ENCODE results near the gene M1AP.

Gene M1AP

GRCh38 chr2:74524955-74525716, 123.0 kb downstream of the M1AP start:
- H3K4me3 Mint-ChIP-seq: no peak overlapping the region
- peaks cover 11 to 14% of the 10 kb centered on the region in 2 donors for H3K27me3 Mint-ChIP-seq
- no peaks in the 10 kb centered on the region for H3K9me3 Mint-ChIP-seq
- H3K4me1 Mint-ChIP-seq (ENCODE audit: low read depth in 2 of 2): peaks cover 12 to 21% of the 10 kb centered on the region in 2 donors
- H3K36me3 Mint-ChIP-seq (ENCODE audit: insufficient read depth): peaks cover 38% of the 10 kb centered on the region
- DNase-seq (no peak), ATAC-seq (replicated peaks) (no peak)
- H3K27ac Mint-ChIP-seq: no peak overlapping the region

GRCh38 chr2:74524005-74524404, 124.1 kb downstream of the M1AP start:
- peaks cover 22 to 25% of the 10 kb centered on the region in 2 donors for H3K27me3 Mint-ChIP-seq
- no peak overlapping the region for H3K27ac Mint-ChIP-seq
- ATAC-seq (replicated peaks) (no peak), DNase-seq (no peak)
- H3K36me3 Mint-ChIP-seq (ENCODE audit: insufficient read depth): peaks cover 27% of the 10 kb centered on the region
- H3K9me3 Mint-ChIP-seq: no peaks in the 10 kb centered on the region
- peaks cover 10 to 18% of the 10 kb centered on the region in 2 donors for H3K4me1 Mint-ChIP-seq (ENCODE audit: low read depth in 2 of 2)
- no peak overlapping the region for H3K4me3 Mint-ChIP-seq

GRCh38 chr2:74522516-74522915, 125.6 kb downstream of the M1AP start:
- H3K4me1 Mint-ChIP-seq (ENCODE audit: low read depth in 2 of 2): peaks cover 0 to 6% of the 10 kb centered on the region in 2 donors
- no peak overlapping the region for H3K4me3 Mint-ChIP-seq
- H3K27me3 Mint-ChIP-seq: peaks cover 37 to 40% of the 10 kb centered on the region in 2 donors
- ATAC-seq (replicated peaks) (no peak), DNase-seq (no peak)
- no peaks in the 10 kb centered on the region for H3K9me3 Mint-ChIP-seq
- H3K27ac Mint-ChIP-seq: no peak overlapping the region
- peaks cover 14% of the 10 kb centered on the region for H3K36me3 Mint-ChIP-seq (ENCODE audit: insufficient read depth)

- H3K4me3 Mint-ChIP-seq: peak overlapping the region; percentile 72
- peaks cover 12% of the 10 kb centered on the region for H3K36me3 Mint-ChIP-seq (ENCODE audit: insufficient read depth)
- peaks cover 66 to 92% of the 10 kb centered on the region in 2 donors for H3K27me3 Mint-ChIP-seq
- ATAC-seq (replicated peaks) (no peak), DNase-seq (no peak)
- peaks cover 9 to 24% of the 10 kb centered on the region in 2 donors for H3K4me1 Mint-ChIP-seq (ENCODE audit: low read depth in 2 of 2)
- H3K9me3 Mint-ChIP-seq: no peaks in the 10 kb centered on the region
- H3K27ac Mint-ChIP-seq: no peak overlapping the region
Observed at GRCh38 chr2:74516650-74517049, 131.5 kb downstream of the M1AP start.

DNA sequence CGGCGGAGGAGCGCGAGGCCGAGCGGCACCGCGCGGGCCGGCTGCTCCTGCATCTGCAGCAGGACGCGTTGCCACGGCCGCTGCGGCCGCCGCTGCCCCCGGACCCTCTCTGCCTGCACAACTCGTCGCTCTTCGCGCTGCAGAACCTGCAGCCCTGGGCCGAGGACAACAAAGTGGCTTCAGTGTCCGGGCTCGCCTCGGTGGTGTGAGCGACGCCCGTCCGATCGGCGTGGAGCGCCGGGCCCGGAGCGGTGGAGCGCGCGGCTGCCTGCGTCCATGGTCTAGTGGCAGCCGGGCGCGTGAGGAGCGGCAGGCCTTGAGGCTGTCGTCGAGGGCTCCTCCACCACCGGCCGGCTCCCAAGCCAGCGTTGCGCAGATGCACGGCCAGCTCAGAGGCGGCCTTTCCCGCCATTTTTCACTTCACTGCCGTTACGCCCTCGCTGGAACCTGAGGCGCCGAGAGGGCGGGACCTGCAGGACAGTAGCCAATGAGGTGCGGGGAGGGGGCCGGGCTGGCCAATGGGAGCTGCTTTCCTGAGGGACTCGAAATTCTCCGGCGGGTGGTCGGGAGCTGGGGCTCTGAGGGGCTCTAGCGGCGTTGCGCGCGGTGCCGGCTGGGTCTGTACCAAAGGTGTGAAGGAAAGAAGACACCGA, 132.0 kb downstream of the M1AP start:
- no peak overlapping the region for H3K27ac Mint-ChIP-seq
- H3K36me3 Mint-ChIP-seq (ENCODE audit: insufficient read depth): peaks cover 12% of the 10 kb centered on the region
- H3K4me3 Mint-ChIP-seq: peak overlapping the region; percentile 72
- peaks cover 64 to 93% of the 10 kb centered on the region in 2 donors for H3K27me3 Mint-ChIP-seq
- ATAC-seq (replicated peaks) (peak; percentile 74), DNase-seq (peak in 2 of 3 experiments; percentile 45 to 46)
- no peaks in the 10 kb centered on the region for H3K9me3 Mint-ChIP-seq
- peaks cover 9 to 24% of the 10 kb centered on the region in 2 donors for H3K4me1 Mint-ChIP-seq (ENCODE audit: low read depth in 2 of 2)

- Mint-ChIP-seq H3K36me3 (ENCODE audit: insufficient read depth) (peaks cover 12% of the 10 kb centered on the region), H3K27ac (peak overlapping the region in 1 of 2 donors; percentile 59), H3K27me3 (peaks cover 57 to 90% of the 10 kb centered on the region in 2 donors), H3K4me1 (ENCODE audit: low read depth in 2 of 2) (peaks cover 9 to 24% of the 10 kb centered on the region in 2 donors), H3K9me3 (no peaks in the 10 kb centered on the region), H3K4me3 (peak overlapping the region; percentile 72)
- DNase-seq: no peak
- ATAC-seq (replicated peaks): peak; percentile 12
Observed at GRCh38 chr2:74515271-74515980, 132.7 kb downstream of the M1AP start.

DNA sequence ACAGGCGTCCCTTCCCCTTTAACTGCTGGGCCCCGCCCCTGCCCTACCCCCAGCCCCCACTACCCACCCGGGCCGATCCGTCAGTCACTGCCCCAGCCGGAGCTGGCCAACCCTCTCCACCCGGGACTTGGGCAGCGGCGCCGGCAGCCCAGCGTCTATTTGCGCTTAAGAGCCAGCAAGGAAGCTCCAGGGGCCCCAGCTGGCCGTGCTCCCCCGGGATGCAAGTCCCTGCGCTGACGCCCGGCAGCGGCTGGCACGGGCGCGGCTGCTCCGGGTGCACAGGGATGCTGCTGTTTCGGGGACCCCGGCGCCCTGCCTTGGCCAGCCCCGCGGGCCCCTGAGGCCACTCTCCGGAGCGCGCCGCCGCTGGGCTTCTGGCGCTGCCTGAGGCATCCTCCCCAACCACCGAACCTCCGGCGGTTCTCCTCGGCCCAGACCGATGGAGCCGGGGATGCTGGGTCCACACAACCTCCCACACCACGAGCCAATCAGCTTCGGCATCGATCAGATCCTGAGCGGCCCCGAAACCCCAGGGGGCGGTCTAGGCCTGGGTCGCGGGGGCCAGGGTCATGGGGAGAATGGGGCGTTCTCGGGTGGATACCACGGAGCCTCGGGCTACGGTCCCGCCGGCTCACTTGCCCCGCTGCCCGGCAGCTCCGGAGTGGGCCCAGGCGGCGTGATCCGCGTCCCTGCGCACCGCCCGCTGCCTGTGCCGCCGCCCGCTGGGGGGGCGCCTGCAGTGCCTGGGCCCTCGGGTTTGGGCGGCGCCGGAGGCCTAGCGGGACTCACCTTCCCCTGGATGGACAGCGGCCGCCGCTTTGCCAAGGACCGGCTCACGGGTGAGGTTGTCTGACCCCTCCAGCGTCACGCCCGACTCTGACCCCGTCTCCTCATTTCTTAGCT, 133.5 kb downstream of the M1AP start, which contains the start of gene TLX2:
Gene TLX2, plus strand, starts transcription at position 83 of the 903 bp plus-strand sequence. Its CDS starts 357 bp downstream, at position 440.
- Mint-ChIP-seq H3K27me3 (peaks cover 49 to 82% of the 10 kb centered on the region in 2 donors), H3K4me1 (ENCODE audit: low read depth in 2 of 2) (peaks cover 9 to 24% of the 10 kb centered on the region in 2 donors), H3K36me3 (ENCODE audit: insufficient read depth) (peaks cover 12% of the 10 kb centered on the region), H3K27ac (peak within 1 kb of the TSS in 1 of 2 donors; percentile 59), H3K4me3 (peak within 1 kb of the TSS; percentile 72), H3K9me3 (no peaks in the 10 kb centered on the region)
- ATAC-seq (replicated peaks) (peak; percentile 32), DNase-seq (no peak)

DNA sequence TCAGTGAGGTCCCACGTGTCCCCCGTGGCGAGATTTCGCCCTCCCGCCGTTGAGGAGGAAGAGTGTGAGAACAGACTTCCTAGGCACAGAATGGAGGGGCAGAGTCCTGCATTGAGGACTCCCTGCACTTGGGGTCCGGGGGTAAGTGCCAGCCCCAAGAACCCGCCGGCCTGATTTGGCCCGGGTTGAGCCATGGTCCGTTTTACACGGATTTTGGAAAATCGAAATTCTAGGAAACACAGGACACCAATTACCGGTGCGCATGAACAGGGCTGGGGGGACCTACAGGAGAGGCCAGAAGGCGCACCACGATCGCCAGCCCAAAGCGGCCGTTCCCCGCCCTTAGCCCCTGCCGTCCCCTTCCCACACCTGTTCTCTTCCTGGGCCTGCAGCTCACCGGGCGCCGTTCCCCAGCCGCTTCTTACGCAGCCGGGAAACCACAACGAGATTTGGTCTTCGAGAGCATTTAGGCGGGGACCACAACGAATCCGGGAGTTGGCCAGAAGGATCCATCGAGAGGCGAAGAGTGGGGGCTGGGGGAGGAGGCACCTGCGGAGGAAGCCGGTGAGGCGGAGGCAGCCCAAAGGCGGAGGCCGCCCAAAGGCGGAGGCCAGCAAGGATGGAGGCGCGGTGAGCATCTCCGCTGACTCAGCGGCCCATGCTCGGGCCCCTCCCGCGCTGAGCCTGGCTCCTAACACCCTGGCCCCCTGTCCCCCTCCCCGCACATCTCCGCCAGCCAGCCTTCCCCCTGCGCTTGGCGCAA, 134.3 kb downstream of the M1AP start:
- H3K4me3 Mint-ChIP-seq: peak overlapping the region; percentile 50 to 59
- peaks cover 12% of the 10 kb centered on the region for H3K36me3 Mint-ChIP-seq (ENCODE audit: insufficient read depth)
- peaks cover 9 to 24% of the 10 kb centered on the region in 2 donors for H3K4me1 Mint-ChIP-seq (ENCODE audit: low read depth in 2 of 2)
- H3K27me3 Mint-ChIP-seq: peaks cover 41 to 73% of the 10 kb centered on the region in 2 donors
- DNase-seq (no peak), ATAC-seq (replicated peaks) (peak; percentile 15)
- no peak overlapping the region for H3K27ac Mint-ChIP-seq
- no peaks in the 10 kb centered on the region for H3K9me3 Mint-ChIP-seq

- Mint-ChIP-seq H3K27ac (no peak overlapping the region), H3K4me1 (ENCODE audit: low read depth in 2 of 2) (peaks cover 16 to 31% of the 10 kb centered on the region in 2 donors), H3K9me3 (no peaks in the 10 kb centered on the region), H3K4me3 (peak overlapping the region; percentile 50 to 59), H3K36me3 (ENCODE audit: insufficient read depth) (peaks cover 20% of the 10 kb centered on the region), H3K27me3 (peaks cover 33 to 65% of the 10 kb centered on the region in 2 donors)
- no peak for ATAC-seq (replicated peaks)
- no peak for DNase-seq
Observed at GRCh38 chr2:74512744-74513604, 135.2 kb downstream of the M1AP start.

DNA sequence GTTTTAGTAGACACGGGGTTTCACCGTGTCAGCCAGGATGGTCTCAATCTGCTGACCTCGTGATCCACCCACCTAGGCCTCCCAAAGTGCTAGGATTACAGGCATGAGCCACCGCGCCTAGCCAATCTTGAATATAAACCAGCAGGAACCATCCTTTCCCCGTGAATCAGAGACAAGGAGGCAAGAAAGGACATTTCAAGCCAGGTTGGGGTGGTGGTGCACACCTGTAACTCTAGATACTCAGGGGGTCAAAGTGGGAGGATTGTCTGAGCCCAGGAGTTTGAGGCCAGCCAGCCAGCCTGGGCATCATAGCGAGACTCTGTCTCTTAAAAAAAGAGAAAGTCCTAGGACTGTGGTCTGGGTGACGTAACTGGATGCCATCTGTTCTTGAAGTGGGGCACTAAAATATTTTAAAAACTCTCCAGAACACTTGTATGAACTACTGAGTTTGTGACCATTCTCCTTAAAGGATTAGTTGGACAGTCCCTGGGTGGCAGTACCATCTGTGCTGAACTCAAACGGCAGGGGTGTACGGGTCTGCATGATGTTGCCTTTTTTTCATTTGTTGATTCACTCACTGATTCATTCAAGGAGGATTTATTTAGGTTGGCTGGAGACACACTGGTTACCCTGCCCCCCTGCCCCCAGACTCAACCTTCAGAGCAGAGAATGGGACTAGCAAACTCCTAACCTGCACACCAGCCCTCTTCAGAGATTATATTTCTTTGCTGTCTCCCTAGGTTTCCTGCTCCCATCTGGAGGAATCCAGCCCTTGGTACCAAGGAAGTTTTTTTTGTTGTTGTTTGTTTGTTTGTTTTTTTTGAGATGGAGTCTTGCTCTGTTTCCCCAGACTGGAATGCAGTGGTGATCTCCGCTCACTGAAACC, 136.8 kb downstream of the M1AP start:
- H3K4me1 Mint-ChIP-seq (ENCODE audit: low read depth in 2 of 2): peaks cover 27 to 42% of the 10 kb centered on the region in 2 donors
- DNase-seq (no peak), ATAC-seq (replicated peaks) (no peak)
- no peak overlapping the region for H3K27ac Mint-ChIP-seq
- H3K27me3 Mint-ChIP-seq: peaks cover 17 to 49% of the 10 kb centered on the region in 2 donors
- peaks cover 23% of the 10 kb centered on the region for H3K36me3 Mint-ChIP-seq (ENCODE audit: insufficient read depth)
- H3K4me3 Mint-ChIP-seq: no peak overlapping the region
- H3K9me3 Mint-ChIP-seq: no peaks in the 10 kb centered on the region

GRCh38 chr2:74510272-74510671, 137.9 kb downstream of the M1AP start:
- H3K27me3 Mint-ChIP-seq: peaks cover 10 to 39% of the 10 kb centered on the region in 2 donors
- no peak overlapping the region for H3K27ac Mint-ChIP-seq
- DNase-seq (no peak), ATAC-seq (replicated peaks) (no peak)
- peaks cover 29% of the 10 kb centered on the region for H3K36me3 Mint-ChIP-seq (ENCODE audit: insufficient read depth)
- H3K4me3 Mint-ChIP-seq: no peak overlapping the region
- H3K9me3 Mint-ChIP-seq: no peaks in the 10 kb centered on the region
- H3K4me1 Mint-ChIP-seq (ENCODE audit: low read depth in 2 of 2): peaks cover 25 to 39% of the 10 kb centered on the region in 2 donors

Data from effector memory CD8-positive, alpha-beta T cell (primary cell).